Iris pigment epithelial cell (primary cell): ENCODE data around the gene SERPINB10.

Experiments used
- DNase-seq: peaks from one replicate; pipeline ENCODE4 v3.0.0-alpha.2; 2011; ENCODE audit warnings: low read depth

SERPINB10 gene

GRCh38 chr18:63947051-63947790, 39.5 kb downstream of the SERPINB10 start:
- DNase-seq: no peak

DNA sequence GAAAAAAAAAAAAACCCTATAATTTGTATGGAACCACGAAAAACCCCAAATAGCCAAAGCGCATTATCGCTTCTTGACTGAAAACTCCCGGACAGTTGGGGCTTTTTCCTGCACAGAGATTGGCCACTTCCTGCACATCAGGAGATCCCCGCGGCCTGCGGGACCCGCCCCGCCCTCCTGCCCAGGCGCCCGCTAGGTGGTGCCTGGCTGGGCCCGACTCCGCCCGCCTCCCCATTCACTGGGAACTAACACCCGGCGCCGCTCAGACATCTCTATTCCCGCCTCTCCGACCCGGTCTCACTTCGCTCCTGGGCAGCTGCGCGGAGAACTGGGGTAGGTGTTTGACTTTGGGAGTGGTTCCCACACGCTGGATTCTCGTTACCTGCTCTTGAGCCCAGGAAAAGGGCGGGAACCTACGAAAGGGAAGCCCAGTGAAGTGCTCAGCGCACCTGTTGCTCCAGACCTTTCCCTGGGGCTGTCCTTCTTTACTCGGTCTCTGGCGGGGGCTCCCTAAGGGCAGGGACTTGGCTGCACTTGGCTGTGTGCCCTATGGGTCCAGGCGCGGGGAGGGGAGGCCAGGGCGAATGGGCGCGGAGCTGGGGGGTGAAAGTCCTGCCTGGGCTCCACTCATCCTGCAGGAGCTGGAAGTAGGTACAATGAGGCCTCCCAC, 41.4 kb downstream of the SERPINB10 start, which contains the start of gene HMSD:
TSS of gene HMSD (plus strand) at position 234 of the 670 bp plus-strand sequence. CDS start 4,155 bp downstream, outside the sequence.
- peak; percentile 37 for DNase-seq

GRCh38 chr18:63951302-63951705, 43.5 kb downstream of the SERPINB10 start:
- peak; percentile 57 for DNase-seq

GRCh38 chr18:63953811-63954210, 46.1 kb downstream of the SERPINB10 start:
- no peak for DNase-seq

GRCh38 chr18:63956755-63957154, 49.0 kb downstream of the SERPINB10 start:
- no peak for DNase-seq

DNA sequence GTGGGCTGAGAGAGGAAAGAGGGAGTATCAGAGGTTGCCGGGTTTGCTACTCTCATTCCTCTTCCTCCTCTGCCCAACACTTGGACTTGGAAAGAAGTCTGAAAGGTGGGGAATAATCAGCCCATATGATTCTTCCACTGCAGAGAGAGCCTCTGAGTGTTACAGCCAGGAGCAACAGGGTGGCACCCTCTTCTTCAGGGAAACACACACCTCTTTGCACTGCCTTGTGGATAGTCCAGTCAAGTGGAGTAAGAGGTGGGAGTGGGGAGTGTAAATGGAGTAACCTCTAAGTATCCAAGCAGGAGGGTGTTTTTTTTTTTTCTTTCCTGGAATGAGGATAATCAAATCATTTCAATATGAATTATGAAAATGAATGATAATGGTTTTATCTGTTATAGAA, 53.1 kb downstream of the SERPINB10 start:
- no peak for DNase-seq

GRCh38 chr18:63961435-63961980, 53.8 kb downstream of the SERPINB10 start:
- no peak for DNase-seq

DNA sequence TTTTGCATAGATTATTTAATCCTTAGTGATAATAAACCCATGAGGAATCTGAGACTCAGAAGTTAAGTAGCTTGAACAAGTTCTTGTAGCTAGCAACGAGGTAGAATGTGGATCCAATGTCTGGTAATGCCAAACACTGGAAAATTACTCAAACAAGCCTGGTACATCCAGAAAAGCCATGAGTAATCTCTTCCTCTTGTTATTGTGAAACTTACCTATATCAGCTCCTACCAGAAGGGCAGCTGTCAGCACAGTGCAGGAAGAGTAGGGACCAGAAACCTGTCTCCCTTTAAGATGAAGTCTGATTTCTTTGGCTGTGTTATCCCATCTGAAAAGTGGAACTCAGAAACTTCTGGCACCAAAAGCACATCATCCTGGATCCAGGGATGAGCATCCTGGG, 54.4 kb downstream of the SERPINB10 start:
- peak; percentile 28 for DNase-seq

DNA sequence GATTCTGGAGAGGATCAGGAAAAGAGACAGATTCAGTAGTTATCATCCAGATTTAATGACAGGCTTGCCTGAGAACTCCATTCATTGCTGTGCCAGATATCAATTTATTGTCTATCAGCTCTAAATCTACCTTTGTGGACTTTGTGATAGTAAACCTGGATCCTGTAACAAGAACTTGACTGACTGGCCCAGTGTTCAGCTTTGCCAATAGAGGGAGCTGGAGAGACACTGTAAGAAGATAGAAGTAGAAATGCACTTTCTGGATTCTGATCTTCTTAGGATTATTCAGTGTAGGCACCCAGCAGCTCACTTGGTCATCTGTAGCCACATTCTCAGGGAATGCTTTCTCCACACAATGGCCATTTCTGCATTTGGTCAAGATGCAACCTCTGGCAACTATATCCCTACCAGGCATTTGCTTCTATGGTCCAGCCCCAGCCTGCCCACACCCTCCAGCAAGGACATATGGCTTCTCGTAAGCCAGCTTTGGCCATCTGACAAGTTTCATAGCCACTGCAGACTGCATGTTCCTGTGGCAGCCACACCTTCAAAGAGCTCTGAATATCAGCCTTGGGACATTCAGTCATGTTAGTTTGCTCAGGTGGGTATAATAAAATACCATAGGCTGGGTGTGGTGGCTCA, 56.0 kb downstream of the SERPINB10 start:
- DNase-seq: peak; percentile 76

DNA sequence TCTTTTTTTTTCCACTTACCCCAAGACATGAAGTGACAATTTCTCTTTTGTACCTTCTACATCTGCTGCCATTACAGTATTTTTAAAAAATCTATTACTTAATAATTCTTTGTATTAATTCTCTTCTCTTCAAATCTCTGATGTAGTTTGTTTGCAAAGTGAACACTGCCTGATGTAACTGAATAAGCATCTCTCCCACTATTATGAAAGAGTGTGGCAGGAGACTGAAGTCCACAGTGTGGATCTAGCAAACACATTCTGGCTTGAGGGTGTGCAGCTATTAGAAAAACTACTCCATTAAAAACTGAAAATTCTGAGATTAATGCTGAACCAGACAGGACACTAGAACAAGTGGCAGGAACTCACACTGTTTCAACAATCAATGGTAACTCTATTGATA, 57.1 kb downstream of the SERPINB10 start:
- DNase-seq: no peak

DNA sequence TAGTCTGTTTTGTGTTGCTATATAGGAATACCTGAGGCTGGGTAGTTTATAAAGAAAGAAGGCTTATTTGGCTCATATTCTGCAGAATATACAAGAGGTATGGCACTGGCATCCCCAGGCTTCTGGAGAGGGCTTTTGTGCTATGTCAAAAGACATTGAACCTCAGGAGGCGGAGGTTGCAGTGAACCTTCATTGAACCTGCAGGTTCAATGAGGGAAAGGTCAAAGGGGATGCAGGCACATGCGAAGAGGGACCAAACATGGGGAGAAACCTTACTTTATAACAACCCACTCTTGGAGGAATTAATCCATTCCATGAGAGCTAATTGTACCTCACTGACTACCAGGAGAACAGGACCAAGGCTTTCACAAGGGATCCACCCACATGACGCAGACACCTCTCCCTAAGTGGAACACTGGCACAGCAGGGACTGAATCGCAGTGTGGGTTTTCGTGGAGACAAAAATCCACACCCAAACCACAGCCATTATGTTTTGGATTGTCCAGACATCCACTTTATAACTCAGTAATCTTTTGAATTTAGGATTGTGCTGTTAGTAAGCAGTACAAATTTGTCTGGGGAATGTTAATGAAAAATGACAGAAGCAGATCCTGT, 58.1 kb downstream of the SERPINB10 start:
- no peak for DNase-seq

- DNase-seq: peak; percentile 97
Measured at GRCh38 chr18:63969942-63970808, 62.4 kb downstream of the SERPINB10 start, which contains the start of gene SERPINB8. SERPINB8 (plus strand) TSS chr18:63970081; CDS start chr18:63978309, 8,228 bp downstream.

DNA sequence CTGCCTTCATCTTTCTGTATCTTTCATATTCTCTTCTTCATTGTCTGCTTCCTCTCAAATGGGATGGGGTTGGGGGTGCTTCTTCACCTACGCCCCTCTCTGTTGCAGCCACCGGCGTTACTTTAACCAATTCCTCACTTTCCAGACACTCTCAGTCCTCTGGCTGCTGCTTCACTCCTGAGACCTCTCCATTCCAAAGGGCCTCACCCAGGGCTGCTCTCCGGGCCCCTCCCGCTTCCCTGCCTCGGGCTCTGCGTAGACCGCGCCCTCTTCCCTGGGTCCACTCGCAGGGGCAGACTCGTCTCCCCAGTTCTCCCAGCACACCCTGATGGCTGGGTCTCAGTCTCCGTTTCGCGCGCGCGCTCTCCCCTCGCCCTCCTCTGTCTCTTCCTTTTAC, 63.0 kb downstream of the SERPINB10 start:
- DNase-seq: peak; percentile 45

GRCh38 chr18:63971320-63972001, 63.7 kb downstream of the SERPINB10 start:
- no peak for DNase-seq

DNA sequence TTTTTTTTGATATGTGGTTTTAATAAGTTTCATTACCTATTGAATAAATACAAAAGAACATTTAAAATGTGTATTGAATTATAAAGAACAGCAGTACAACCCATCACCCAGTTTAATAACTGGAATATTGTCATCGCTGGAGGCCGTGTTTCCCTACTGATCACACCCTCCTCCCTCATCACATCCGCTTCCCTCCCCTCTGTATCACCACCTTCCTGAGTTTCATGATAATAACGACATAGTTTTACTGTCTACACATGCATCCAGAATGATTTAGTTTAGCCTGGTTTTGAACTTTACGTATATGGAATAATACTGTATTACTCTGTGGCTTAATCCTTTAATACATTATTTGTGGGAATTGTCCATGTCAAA, 64.2 kb downstream of the SERPINB10 start:
- no peak for DNase-seq

DNA sequence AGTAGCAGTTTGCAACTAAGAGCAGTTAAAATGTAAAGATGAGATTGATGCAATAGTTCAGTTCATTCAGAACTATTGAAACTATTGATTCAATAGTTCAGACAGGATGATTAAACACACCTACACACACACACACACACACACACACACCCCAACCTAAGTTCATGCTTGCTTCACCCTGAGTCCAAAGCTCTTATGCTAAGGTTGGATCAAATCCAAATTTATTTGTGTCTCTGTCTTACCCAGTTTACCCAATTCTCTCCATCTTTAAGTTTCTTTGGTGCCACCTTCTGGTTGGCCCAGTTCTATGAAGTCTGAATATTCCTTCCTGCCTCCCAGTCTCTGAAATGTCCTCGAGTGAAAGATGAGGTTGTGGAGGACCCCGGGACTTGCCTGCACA, 67.2 kb downstream of the SERPINB10 start:
- peak; percentile 41 for DNase-seq

GRCh38 chr18:63975628-63976027, 67.9 kb downstream of the SERPINB10 start:
- no peak for DNase-seq

- DNase-seq: no peak
Measured at GRCh38 chr18:63977040-63977439, 69.3 kb downstream of the SERPINB10 start.

DNA sequence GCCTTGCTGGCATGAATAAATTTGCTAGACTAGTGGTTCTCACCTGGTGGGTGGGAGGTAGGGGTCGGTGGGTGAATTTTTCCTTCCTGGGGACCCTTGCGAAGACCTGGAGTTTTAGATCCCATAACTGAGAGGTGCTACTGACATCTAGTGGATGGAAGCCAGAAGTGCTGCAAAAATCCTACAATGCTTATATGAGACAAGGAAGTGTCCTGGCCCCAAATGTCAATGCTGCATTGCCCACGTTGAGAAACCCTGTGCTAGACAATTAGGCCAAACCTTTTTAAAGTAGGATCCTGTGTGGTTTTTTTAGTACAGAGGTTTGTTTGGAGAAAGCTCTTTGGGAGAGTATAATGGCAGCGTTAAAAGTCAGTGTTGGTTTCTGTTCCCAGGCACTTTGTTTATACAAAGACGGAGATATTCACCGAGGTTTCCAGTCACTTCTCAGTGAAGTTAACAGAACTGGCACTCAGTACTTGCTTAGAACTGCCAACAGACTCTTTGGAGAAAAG, 71.7 kb downstream of the SERPINB10 start:
- peak; percentile 60 for DNase-seq

- DNase-seq: no peak
Measured at GRCh38 chr18:63980027-63980426, 72.3 kb downstream of the SERPINB10 start.
